ENCODE measurements around the gene BTAF1.
A peak's percentile ranks its signal among the peaks of the same experiment; 100 is the strongest.
"Not testable (repeated sequence)": the region's sequence is repeated elsewhere in the genome, so short reads cannot be mapped to it uniquely, and the experiment has no call there.

Gene BTAF1
- total RNA-seq, result 101 to 269 (median 148) reads per million in 18 experiments

DNA sequence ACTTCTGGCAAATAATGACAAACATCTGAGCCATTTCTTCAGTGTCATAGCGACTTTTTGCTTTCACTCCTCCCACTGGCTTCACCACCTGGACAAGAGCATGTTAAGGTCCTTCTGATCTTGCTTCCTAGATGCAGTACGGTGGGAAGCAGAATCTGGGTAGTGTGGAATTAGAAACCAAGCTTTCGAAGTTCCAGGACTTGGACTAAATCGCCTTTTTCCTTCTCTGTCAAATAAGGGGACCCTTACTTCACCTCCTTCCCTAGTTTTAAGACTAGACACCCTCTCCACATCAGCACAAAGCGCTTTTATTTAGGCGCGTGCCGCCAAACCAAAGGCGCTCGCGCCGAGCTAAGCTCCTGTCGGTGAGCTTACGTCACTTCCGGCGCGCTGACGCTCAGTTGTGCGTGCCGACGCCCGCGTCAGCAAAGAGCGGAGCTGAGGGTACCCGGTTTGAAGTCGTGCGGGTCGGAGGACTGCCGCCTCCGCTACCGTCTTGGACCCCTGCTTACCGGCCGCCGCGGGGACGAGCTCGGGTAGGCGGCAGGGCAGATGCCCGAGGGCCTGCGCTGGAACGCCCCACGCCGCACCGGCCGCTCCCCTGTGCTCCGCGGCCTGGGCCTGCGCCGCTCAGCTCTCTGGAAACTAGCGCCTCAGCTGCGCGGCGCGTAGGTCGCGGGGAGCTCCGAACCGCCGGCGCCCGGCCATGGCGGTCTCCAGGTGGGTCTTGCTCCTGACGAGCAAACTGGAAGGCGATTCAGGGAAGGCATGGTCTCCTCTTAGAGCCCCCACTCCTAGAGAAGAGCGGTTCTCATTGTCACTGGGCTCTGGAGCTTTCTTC lies at the start of gene BTAF1:
BTAF1 (plus strand) TSS at position 400 of the 841 bp plus-strand sequence; CDS start at position 707, 307 bp downstream.
- DNase-seq, result peak; percentile 92 to 94

DNA sequence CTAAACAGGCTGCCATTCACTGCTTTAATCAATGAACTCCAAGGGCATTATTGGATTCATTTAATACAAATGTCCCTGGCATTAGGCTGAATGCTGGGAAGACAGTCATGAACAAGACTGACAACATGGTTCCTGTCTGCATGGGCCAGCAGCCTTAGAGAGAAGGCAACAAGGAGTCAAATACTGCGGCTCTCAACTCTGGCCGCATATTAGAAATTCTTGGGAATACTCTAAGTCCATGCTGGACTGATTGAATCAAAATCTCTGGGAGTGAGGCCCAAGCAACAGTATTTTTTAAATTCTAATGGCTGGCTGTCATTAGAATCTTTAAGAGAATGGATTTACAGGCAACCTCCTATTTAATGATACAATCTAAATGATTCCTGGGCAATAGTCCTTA lies 48.4 kb upstream of the BTAF1 start:
- DNase-seq, result no peak

DNA sequence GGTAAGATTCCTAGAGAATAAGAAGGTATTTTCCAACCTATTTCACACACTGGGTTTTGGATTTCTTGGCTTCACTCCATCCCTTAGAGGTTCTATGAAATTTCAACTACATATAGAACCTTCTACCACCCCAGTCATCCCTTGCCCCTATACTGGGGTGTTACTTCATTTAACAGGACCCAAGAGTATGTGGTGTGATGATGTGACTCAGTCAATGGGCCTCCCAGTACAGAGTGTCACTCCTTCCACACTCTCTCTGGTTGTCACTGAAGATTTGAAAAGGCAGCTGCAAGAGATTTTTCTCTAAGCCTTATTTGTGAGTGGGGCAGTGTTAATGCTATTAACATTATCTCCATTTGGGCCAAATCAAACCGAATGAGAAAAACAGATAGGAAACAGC lies 47.8 kb upstream of the BTAF1 start:
- DNase-seq, result no peak

DNA sequence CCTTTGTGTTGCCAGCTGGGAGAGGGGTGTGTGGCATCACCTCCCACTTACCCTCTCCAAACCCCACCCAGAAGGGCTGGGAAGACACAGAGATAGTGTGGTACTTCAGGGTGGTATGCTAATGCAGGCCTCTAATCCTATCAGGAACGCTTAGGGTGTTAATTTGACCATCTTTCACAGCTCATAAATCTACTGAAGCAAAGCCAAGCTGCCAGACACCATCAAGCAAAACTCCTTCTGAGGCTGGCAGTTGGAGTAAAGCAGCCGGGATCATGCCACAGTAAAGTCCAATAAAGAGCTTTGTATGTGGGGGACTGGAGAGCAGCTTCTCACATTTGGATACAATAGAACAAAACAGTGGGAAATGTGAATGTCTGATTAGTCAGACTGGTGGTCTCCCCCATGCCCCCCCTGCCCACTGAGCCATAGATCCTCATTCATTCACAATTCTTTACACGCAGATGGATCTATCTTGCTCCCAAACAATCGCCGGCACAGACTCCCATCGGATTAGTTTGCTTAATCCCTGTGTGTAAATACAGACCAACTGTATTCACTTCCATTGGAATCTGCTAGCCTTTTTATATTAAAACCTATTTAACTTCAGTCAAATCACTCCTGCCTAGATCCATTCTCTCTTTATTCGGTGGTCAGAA lies 43.9 kb upstream of the BTAF1 start:
- no peak for DNase-seq

DNA sequence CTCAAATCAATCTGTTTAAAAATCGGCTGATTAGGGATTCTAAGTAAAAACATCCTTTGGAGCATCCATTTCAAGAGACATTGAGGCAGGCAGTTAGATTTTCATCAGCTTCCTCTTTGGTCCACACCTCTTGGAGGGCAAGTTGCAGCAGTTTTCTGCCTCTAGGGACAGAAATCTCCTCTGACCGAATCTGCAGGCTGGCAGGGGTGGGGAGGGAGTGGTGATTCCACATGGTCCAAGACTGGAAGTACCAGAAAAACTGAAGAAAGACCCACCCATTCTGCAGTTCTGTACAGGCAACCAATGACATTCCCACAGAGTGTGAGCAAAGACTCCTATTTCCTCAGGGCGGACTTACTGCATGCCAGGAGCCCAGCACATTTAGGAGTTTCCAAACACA lies 43.3 kb upstream of the BTAF1 start:
- no peak for DNase-seq

DNA sequence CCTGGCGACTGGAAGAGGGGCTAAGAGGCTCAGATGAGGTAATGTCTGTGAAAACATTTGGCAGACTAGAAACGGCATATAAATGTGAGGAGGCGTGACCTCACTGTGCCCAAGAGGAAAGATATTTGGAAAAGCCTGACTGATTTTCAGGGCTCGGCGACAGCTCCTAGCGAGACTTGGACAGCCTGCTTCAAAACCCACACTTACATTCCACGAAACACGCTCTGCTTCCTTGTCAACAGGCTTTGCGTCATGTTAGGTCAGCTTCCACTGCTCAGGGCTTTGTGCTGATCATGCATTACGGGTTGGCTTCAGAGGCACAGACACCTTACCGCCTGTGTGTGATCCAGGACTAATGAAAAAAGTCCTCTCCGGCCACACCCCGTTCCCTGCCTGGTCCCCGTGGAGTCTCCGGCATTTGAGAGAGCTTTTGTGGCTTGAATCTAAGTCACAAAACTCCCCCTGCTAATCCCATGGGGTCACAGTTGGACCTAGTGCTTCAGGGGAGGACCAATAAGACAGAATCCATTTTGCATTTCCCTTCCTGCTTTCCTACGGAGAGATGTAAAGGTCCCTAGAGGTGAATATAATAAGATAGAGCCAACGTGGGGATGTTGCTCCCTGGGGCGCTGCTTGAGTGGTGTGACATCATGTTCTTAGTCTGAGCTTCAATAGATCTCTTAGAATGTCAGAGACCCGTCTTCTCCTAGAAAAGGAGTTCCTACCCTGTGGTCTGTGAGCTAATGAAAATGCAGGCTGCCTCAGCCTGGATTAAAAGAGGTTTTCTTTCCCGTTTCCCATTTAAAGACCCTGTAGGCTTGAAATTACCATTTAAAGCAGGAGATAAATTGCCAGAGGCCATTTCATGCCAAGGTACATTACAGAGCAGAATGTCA lies 39.8 kb upstream of the BTAF1 start:
- DNase-seq, result no peak

DNA sequence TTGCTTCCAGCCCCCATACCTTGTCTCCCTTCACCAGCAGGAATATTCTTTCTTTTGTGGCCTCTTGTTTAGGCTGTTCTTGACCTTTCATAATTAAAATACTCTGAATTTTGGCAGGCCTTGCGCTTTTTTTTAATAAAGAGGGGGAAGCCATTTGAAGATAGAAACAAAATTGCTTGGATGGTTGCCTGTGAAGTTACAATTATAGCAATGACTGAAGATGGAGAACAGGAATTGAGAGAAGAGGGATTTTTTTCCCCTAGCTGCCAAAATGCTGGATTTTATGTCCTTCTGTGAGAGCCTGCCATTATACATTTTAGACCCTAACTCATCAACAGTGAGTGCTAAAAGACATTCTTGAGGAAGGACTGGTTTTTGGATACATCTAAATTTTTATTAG lies 39.0 kb upstream of the BTAF1 start:
- DNase-seq, result no peak

DNA sequence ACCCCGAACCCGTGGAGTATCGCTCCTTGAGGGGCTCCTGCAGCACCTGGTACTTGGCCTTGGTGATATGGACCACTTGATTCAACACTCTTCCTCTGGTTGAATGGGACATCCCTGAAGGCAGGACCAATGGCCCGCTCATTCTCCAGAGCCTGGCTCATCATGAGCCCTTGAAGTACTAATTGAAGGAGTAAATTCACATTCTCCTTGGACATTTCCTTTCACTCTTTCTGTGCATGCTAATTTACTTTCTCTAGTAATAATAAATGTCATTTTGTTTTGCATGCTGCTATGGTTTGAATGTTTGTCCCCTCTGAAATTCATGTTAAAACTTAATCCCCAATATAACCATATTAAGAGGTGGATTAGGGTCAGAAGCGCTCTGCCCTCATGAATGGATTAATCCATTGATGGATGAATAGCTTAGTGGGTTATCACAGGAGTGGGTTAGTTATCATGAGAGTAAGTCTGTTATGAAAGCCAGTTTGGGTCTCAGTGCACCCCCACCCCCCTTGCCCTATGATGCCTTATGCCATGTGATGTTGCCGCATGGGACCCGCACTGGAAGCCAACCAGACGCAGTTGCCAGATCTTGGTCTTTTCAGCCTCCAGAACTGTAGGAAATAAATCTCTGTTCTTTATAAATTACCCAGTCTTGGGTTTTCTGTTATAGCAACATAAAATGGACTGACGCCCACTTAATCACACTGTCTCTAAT lies 38.0 kb upstream of the BTAF1 start:
- no peak for DNase-seq

DNA sequence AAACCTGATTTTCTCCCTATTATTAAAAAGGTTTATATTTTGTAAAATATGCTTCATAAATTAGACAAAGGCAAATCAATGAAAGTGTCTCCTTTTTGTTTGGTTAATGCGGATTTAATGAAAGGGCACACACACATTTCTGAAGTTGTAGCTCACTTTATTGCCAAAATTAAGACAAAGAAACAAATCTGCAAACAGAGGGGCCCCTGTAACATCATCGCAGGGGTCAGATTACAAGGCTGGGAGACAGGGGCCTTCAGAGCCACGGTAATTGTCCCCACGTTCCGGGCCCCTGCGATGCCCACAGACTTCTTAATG lies 36.7 kb upstream of the BTAF1 start:
- DNase-seq, result no peak

DNA sequence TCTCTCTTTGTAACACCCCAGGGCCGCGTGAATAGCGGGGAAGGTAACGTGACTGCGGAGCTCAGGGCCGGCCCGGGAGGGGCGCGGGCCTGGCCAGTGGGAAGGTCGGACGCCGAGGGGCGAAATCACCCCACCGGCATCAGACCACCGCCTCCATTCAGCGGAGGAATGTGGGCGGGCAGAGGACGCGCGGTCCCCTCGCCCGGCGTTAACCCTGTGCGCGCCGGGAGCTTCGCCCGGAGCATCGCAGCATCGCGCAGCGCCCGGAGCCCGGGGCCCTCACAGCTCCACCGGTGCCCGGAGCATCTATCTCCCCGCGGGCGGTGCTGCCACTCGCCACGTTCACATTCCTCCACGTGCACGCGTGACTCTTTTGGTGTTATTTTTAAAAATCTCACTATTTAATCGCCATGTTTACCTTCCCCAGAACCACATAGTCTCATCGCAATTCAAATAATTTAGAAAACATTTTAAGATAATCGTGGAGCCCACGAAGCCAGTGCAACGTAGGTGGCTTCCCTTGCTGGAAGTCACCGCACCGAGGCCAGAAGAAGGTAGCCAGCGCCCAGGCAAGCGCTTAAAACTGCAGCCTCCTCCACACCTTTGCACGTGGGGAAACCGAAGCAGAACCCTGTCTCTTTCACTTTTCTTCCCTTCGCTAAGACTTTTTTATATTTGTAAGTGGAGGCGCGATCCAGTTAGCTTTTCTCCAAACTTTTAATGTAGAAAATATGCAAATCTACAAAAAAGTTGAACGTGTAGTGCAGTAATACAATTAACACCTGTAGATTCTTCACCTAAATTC lies 36.1 kb upstream of the BTAF1 start:
- no peak for DNase-seq

DNA sequence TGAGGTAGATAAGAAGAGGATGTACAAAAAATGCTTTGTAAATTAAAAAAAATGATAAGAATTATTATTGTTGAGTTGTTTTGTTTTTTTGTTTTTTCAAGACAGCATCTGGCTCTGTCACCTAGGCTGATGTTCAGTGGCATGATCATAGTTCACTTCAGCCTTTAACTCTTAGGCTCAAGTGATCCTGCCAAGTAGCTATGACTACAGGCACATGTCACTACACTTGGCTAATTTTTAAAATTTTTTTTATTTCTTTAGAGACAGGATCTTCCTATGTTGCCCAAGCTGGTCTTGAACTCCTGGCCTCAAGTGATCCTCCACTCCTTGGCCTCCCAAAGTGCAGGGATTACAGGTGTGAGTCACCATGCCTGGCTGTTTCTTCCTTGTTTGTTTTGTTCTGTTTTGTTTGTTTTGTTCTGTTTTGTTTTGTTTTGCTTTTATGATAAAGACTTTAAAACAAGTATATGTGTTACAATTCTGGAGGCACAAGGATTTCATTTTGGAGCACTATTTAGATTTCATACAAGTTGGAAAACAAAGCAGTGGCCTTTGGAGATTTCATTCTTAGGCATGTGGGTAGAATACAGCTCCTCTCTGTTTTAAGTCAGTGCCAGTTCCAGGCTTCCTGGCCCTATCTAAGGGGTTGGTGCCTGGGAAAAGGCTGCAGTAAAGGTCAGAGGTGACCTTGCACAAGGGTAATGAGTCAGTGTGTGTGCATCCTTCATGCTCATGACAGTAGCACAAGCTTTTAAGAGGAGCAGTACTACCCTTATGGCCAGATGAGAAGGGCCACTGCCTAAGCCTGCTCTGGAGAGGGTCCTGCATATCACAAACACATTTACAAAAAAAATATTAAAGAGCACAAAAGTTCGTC lies 32.2 kb upstream of the BTAF1 start:
- peak; percentile 29 to 40 for DNase-seq

DNA sequence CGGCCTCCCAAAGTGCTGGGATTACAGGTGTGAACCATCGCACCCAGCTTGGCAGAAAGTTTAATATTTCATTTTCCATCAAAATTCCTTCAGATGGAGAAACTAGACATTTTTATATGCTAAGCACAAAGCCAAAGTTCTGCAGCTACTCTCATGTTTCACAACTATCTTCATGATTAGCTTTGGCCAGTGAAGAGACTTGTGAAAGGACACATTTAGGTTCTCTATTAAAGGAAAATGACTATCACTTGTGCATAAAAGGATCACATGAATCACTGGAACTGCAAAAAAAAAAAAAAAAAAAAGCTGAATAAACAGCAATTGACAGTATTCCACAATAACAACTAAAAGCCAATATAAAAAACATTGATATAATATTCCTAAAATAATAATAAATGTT lies 30.5 kb upstream of the BTAF1 start:
- peak; percentile 6 to 13 for DNase-seq

DNA sequence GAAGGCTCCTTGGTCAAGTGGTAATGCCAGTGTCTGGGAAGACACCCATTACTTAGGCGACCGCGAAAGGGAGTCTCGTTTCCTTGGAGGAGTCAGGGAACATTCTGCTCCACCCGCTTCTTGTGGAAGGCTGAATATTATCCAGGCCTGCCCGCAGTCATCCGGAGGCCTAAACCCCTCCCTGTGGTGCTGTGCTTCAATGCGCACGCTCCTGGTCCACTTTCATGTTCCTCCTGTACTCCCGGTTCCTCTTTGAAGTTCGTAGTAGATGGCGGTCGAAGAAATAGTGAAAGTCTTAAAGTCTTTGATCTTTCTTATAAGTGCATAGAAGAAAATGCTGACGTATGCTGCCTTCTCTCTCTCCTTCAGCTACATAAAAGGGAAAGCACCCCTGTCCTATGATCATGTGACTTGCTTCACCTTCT lies 29.3 kb upstream of the BTAF1 start:
- DNase-seq, result not testable (repeated sequence)

DNA sequence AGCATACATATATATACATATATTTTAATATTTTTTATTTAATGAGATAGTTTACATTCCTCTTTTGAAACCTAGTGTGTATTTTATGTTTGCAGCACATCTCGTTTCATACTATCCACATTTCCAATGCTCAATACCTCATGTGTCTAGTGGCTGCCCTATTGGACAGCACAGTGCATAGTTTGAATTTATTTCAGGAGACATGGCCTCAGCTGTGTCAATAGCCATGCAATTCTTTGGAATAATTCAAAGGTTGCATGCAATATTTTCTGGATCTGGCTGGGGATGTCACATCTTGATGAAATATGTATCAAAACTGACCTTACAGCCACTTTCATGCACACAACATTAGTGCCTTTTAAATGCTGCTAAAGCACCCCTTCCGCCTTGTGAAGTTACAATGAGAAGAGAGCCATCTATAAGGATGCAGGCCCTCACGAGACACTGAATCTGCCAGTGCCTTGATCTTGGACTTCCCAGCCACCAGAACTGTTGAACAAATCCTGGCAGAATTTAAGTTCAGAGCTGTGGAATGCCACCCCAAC lies 27.3 kb upstream of the BTAF1 start:
- no peak for DNase-seq

DNA sequence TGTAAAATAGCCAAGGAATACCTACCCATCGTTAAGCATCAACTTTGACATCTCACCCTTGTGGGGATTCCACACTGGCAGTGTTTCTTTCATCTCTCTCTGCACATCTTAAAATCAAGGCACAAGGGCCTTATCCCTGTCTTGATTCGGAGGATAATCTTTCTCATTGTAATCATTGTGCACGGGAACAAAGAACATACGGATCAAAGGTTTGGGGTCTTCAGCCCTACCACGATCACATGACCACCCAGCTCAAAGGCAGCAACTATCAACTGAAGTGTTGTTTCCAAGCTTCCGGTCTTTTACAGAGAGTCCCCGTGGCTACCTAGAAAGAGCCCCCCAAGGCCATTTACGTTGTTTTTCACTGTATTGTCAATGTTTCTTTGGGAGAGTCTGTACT lies 26.1 kb upstream of the BTAF1 start:
- no peak for DNase-seq

DNA sequence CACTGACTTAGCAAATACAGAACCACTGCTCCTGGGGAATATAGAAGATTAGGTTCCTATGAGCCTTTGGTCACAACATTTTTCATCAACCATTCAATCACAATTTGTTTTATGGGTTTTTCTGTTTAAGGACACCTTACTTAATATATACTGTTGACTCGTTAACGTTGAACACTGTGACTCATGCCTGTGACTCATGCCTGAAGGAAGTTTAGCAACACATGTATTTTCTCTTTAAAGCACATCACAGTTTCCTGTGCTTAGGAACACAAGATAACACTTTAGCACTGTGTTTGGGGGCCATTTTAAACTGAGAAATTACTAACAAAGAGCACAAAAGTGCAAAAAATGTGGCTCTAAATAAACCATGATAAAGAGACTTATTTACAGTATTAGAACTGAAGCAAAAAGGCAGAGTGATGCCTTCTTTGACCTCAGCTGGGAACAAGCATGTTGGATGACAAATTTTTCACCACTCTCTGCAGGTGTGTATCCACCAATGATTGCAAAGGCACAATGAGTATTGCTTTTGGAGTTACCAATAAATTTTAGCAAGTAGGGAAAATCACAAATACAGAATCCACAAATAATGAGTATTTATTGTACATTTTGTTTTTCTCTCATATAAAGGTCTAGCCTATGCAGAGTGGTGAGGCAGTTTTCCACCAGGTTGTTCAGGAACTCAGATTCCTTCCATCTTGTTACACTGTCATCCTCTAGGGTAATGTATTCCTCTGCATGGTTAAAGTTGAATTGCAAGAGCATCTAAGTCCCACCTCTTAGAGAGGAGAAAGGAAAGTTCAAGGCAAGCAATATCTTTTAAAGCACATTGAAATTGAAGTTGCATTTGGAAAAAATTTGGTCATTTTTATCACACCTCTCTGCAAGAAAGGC lies 21.5 kb upstream of the BTAF1 start:
- DNase-seq, result peak; percentile 87 to 91

DNA sequence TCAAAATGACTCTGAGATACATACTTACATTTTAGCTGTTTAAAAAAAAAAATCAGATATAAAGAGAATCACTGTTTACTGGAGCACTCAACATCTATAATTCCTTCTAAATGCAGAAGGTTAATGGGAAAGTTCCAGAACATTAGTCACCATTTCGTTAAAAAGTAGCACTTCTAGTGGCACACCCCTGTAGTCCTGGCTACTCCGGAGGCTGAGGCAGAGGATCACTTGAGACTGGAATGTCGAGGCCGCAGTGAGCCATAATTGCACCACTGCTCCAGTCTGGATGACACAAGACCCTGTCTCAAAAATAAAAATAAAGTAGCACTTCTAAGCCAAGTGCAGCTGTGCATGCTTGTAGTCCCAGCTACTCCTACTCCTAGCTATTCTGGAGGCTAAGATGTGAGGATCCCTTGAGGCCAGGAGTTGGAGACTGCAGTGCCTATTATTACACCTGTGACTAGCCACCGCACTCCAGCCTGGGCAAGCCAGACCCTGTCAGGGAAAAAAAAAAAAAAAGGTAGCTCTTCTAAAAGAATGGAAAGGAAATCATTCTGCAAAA lies 16.5 kb upstream of the BTAF1 start:
- no peak for DNase-seq

DNA sequence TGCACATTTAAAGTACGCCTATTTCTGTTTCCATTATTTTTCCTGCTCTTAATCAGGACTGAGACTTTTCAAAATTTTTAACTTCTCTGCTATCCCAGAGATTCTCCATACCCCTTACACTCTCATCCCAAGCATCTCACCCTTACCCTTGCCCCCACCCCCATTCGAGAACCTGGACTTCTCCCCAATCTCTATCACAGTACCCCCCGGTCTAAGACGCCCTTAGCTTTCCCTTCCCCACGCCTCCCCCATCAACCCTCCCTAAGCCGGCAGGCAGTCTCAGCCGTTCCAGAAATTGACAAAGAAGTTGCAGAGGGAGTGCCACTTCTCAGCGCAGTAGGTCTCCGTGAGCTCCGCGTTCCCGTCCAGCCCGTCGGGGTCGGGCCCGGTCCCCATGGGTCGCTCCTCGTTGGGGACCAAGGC lies 15.6 kb upstream of the BTAF1 start:
- no peak for DNase-seq
